ENCODE results near the gene PRKACA.

DNA sequence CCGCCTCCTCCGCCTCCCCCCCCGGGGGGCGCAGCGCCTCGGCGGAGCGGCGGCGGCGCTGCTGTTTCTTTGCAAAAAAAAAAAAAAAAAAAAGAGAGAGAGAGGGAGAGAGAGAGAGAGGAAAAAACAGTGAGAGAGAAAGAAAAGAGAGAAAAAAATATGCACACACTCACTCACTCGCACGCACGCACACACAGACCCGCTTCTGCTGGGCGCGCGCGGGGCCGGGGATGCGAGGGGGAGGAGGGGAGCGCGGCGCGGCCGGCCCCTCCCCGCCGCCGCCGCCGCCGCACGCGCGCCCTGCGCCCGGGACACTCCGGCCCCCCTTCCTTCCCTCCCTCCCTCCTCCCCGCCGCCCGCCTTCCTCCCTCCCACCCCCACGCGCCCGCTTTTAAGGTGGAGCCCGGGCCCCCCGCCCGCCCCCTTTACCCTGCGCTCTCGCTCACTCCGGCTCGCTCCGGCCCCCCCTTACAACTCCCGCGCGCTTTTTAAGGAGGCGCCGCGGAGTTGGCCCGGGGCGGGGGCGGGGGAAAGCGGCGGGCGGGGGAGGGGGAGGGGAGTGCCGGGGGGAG is 27.0 kb downstream of the PRKACA start, which contains the start of gene SAMD1:
- TF ChIP-seq, protein P1, sequence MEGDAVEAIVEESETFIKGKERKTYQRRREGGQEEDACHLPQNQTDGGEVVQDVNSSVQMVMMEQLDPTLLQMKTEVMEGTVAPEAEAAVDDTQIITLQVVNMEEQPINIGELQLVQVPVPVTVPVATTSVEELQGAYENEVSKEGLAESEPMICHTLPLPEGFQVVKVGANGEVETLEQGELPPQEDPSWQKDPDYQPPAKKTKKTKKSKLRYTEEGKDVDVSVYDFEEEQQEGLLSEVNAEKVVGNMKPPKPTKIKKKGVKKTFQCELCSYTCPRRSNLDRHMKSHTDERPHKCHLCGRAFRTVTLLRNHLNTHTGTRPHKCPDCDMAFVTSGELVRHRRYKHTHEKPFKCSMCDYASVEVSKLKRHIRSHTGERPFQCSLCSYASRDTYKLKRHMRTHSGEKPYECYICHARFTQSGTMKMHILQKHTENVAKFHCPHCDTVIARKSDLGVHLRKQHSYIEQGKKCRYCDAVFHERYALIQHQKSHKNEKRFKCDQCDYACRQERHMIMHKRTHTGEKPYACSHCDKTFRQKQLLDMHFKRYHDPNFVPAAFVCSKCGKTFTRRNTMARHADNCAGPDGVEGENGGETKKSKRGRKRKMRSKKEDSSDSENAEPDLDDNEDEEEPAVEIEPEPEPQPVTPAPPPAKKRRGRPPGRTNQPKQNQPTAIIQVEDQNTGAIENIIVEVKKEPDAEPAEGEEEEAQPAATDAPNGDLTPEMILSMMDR (conservative IDR thresholded peaks at IDR 0.05), result no peak
- TF ChIP-seq ZFX (IDR thresholded peaks at IDR 0.05), result no peak

Measured in C4-2B (cell line).